Measurements from ENCODE around the gene CCNI.

Gene CCNI

DNA sequence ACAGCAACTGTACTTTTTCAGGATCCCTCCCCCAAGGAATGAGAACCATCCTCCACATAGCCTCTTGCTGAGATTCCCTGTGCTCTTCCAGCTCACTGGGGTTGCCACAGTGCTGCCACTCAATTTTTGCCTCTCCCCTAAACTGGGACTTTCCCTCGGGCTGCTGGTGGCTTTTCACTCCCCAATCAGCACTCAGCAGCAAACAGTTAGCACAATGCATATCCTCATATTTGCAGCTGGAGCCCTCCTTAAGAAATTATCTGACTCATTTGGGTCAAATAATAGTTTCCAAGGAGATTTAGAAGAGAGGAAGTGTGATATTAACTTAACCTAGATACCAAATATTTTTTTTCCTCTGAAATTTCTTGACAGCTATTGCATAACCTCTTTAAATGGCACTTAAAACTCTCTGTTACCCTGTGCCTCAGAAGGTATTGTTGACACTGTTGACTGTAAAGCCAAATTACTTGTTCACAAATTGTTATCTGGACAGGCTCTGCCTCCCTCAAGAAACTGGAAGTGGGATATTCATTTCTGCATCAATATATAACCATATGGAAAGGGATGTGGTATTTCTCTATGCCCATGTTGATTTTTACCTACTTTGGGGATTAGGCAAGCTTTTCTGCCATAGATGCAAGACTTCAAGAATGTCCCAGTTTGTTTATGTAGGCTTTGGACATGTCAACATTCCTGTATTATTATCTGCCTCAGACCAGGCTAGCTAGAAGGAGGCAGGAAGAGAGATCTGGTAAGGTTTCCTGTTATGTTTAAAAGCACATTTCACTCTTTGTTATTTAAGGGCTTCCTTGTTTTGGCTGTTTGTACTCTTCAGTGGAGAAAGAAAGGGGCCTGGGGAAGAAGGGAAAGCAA lies 68.2 kb downstream of the CCNI start:
- DNase-seq (ENCODE audit: low read depth), result no peak

DNA sequence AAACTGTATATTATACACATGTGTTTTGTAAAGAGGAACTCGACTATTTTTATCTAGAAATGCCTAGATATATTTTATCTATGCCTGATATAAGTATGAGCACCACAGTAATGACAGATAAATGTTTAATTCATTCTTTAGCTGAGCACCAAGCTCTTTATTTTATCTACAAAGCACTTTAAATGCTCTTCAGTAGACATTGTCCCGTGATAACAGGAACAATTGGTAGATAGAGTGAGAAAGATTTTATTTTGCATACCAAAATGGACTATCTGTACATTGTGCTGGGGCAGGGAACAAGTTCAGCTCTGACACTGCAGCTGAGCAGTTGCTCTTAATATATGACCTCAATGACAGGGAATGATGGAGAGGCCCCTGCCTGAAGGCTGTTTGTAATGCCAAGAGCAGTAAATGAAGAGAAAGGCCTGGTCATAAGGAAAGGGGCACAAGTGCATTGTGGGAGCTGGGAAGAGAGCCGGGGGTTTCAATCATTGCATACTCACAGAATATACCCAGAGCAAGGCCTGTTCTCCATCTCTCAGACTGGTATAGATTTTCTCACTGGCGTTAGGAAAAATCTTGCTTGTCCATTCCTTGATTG lies 68.9 kb downstream of the CCNI start:
- no peak for DNase-seq (ENCODE audit: low read depth)

GRCh38 chr4:77003400-77003799 lies 72.4 kb downstream of the CCNI start:
- DNase-seq (ENCODE audit: low read depth), result no peak

DNA sequence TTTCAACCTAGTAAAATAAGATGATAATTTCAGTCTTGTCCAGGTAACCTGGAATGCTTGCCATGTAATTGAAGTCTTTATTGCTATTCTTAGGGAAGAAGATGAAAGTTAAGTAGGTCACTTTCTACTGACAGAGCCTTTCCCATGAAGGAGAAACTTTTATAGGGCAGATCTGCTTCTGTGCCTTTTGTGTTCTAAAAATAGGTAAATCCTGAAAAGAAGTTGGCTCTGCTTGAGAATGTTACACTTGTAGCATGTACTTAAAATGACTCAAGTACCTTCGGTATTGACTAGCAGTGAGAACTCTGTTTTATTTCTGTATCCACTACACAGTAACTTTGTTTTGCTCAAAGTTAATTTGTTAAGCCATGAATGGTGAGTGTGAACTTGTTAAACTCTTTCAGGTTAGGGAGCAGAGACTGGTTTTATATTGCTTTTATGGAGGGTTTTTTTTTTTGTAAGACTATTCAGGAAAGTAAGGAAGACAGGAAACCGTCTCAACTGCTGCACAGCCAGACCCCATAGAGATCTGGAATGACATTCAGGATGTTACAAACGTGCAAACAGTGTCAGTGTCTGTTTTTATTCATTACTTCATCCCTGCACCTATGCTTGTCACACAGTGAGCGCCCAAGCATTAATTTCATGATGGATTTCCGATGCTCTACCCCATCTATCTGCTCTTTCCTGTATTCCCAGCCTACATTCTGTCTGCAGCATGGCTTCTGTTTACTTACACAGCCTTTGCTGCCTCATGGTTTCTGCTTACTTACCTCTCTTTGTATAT lies 73.3 kb downstream of the CCNI start:
- no peak for DNase-seq (ENCODE audit: low read depth)

GRCh38 chr4:77001907-77002306 lies 73.9 kb downstream of the CCNI start:
- no peak for DNase-seq (ENCODE audit: low read depth)

GRCh38 chr4:76998251-76998901 lies 77.4 kb downstream of the CCNI start:
- no peak for DNase-seq (ENCODE audit: low read depth)

- DNase-seq (ENCODE audit: low read depth), result no peak
Measured at GRCh38 chr4:76997532-76997931, 78.3 kb downstream of the CCNI start.

All from stimulated activated CD8-positive, alpha-beta memory T cell treated with anti-CD3 and anti-CD28 coated beads, Interleukin-7, amount 100 ng/mL, for 24 hours (primary cell).